ENCODE measurements around the gene HRAS. TPM values are rescaled to one million over a fixed set of nuclear protein-coding genes. Genes with fewer than 3 reads are reported as not detected.
A peak's percentile ranks its signal among the peaks of the same experiment; 100 is the strongest.

HRAS gene
- total and polyA plus RNA-seq, 10 donors = 16.6 to 90.9 (median 31.2) TPM

GRCh38 chr11:539971-540481, 4.7 kb upstream of the HRAS start:
- H3K27ac ChIP-seq = no peak overlapping the region
- no peak overlapping the region for H3K4me3 ChIP-seq
- 85 to 95% (median 92%) methylated on average over 4 to 8 of the region's 8 CpGs for WGBS, 5 donors
- TF ChIP-seq POLR2AphosphoS5 (IDR thresholded peaks at IDR 0.05) (no peak), POLR2A (IDR thresholded peaks at IDR 0.05) (no peak), CTCF (IDR thresholded peaks at IDR 0.05 in 8 of 11, conservative IDR thresholded peaks at IDR 0.05 in 3 of 11) (no peak)
- DNase-seq = peak; percentile 72
- no peaks in the 10 kb centered on the region for H3K36me3 ChIP-seq
- no peaks in the 10 kb centered on the region for H3K9me3 ChIP-seq
- H3K27me3 ChIP-seq (replicated peaks in 1 of 7) = peaks cover 0 to 24% (median 0%) of the 10 kb centered on the region in 7 donors
- intact Hi-C loops (cut with DNase I; ENCODE audit: low total_unique reads) = no loop called here
- H3K4me1 ChIP-seq = peaks cover 20 to 30% (median 28%) of the 10 kb centered on the region in 6 donors

GRCh38 chr11:538431-539051, 3.2 kb upstream of the HRAS start:
- peaks cover 0 to 24% (median 0%) of the 10 kb centered on the region in 7 donors for H3K27me3 ChIP-seq (replicated peaks in 1 of 7)
- no peak for TF ChIP-seq POLR2A (IDR thresholded peaks at IDR 0.05)
- no peak for TF ChIP-seq POLR2AphosphoS5 (IDR thresholded peaks at IDR 0.05)
- TF ChIP-seq CTCF (IDR thresholded peaks at IDR 0.05 in 8 of 11, conservative IDR thresholded peaks at IDR 0.05 in 3 of 11) = no peak
- no peaks in the 10 kb centered on the region for H3K9me3 ChIP-seq
- intact Hi-C loops (cut with DNase I; ENCODE audit: low total_unique reads) = no loop called here
- peak; percentile 76 for DNase-seq
- H3K36me3 ChIP-seq = peaks cover 0 to 4% (median 2%) of the 10 kb centered on the region in 6 donors
- H3K4me3 ChIP-seq = peak overlapping the region in 1 of 8 donors; percentile 96
- 92 to 96% (median 93%) methylated on average over 20 of the region's 20 CpGs for WGBS, 5 donors
- peaks cover 29 to 44% (median 41%) of the 10 kb centered on the region in 6 donors for H3K4me1 ChIP-seq
- no peak overlapping the region for H3K27ac ChIP-seq

GRCh38 chr11:537622-538430, 2.5 kb upstream of the HRAS start:
- TF ChIP-seq CTCF (IDR thresholded peaks at IDR 0.05 in 8 of 11, conservative IDR thresholded peaks at IDR 0.05 in 3 of 11) = peak in 1 of 11 experiments; percentile 13
- TF ChIP-seq POLR2AphosphoS5 (IDR thresholded peaks at IDR 0.05) = no peak
- TF ChIP-seq POLR2A (IDR thresholded peaks at IDR 0.05) = no peak
- Histone ChIP-seq H3K27ac (peak overlapping the region in 7 of 8 donors; percentile 69 to 95 (median 91)), H3K4me3 (peak overlapping the region; percentile 3 to 96 (median 76)), H3K27me3 (replicated peaks in 1 of 7) (peaks cover 0 to 24% (median 0%) of the 10 kb centered on the region in 7 donors), H3K4me1 (peaks cover 29 to 51% (median 48%) of the 10 kb centered on the region in 6 donors), H3K36me3 (peaks cover 0 to 11% (median 9%) of the 10 kb centered on the region in 6 donors), H3K9me3 (no peaks in the 10 kb centered on the region)
- 39 to 55% (median 44%) methylated on average over 7 to 19 of the region's 19 CpGs for WGBS, 5 donors
- intact Hi-C loops (cut with DNase I; ENCODE audit: low total_unique reads) = no loop called here
- no peak for DNase-seq

Data from spleen (tissue), 11 donors.